ENCODE results near the gene ALK. TPM values are rescaled to one million over a fixed set of nuclear protein-coding genes. Genes with fewer than 3 reads are reported as not detected.

The ALK gene
- total RNA-seq, 1 experiment from 2014 or later = not detected

DNA sequence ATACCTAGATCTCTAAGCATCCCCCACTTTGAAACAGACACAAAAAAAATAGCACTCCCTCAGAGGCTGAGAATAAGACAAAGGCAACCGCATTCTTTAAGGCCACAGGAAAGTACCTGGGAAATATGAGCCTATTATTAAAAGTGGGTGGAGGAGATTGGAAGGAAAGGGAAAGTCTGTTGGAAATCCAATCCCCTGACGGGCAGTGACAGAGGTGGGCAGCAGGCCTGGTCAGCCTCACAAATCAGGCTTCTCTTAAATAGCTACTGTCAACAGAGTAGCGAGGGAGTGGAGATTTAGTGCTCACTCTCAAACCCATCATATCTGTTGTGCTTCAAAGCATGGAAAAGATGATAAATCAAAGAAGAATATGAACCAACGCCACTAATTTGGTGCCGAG, 324.4 kb downstream of the ALK start:
- Histone ChIP-seq H3K4me2 (ENCODE audit: insufficient read depth, insufficient read length, low read length) (no peak overlapping the region), H3K9me3 (ENCODE audit: control insufficient read depth, low read depth, low read length) (no peaks in the 10 kb centered on the region), H3K23me2 (ENCODE audit: insufficient read length, low read depth, low read length, poor library complexity, severe bottlenecking) (no peaks in the 10 kb centered on the region), H3K27ac (ENCODE audit: insufficient read length, low read depth, low read length) (no peak overlapping the region), H3K18ac (ENCODE audit: insufficient read length, low read depth, low read length) (no peak overlapping the region), H3K56ac (ENCODE audit: insufficient read length, low read depth, low read length) (no peak overlapping the region), H2BK20ac (ENCODE audit: low read depth, low read length, poor library complexity, severe bottlenecking) (no peak overlapping the region), H3K79me2 (ENCODE audit: insufficient read depth, low read length) (no peaks in the 10 kb centered on the region), H2BK15ac (ENCODE audit: low read depth, low read length) (no peak overlapping the region), H3K4me1 (ENCODE audit: insufficient read depth, low read length) (no peaks in the 10 kb centered on the region; the same call in 1 of the 2 replicates), H3K9ac (ENCODE audit: extremely low read depth, insufficient read length, low read length) (no peak overlapping the region), H3T11ph (ENCODE audit: low read length) (no peak overlapping the region), H3K79me1 (ENCODE audit: insufficient read depth, low read depth, low read length, poor library complexity, severe bottlenecking) (no peaks in the 10 kb centered on the region), H4K5ac (ENCODE audit: insufficient read length, low read depth, low read length) (no peak overlapping the region), H4K8ac (replicated peaks; ENCODE audit: insufficient read length, low read depth, low read length) (no peak overlapping the region), H4K91ac (ENCODE audit: insufficient read length, low read depth, low read length) (no peak overlapping the region), H4K20me1 (ENCODE audit: control insufficient read depth, insufficient read depth, insufficient read length) (no peaks in the 10 kb centered on the region), H3K27me3 (ENCODE audit: insufficient read depth, low read length) (no peaks in the 10 kb centered on the region), H2BK5ac (ENCODE audit: insufficient read length, low read length) (no peak overlapping the region), H2BK120ac (ENCODE audit: low read depth, low read length, poor library complexity, severe bottlenecking) (no peak overlapping the region), H2AFZ (ENCODE audit: low read length) (no peak overlapping the region), H3K23ac (ENCODE audit: insufficient read length, low read depth, low read length) (no peak overlapping the region), H2BK12ac (ENCODE audit: insufficient read length, low read depth, low read length) (no peak overlapping the region), H3K4ac (ENCODE audit: low read depth, low read length) (no peak overlapping the region), H2AK5ac (ENCODE audit: insufficient read length, low read length) (no peak overlapping the region), H3K14ac (ENCODE audit: insufficient read depth, low read length) (no peak overlapping the region)
- no CpG with 5 or more reads among the region's 5 CpGs for WGBS (ENCODE audit: extremely low coverage, insufficient read length, low lambda C conversion rate)
- Mint-ChIP-seq H3K36me3 (ENCODE audit: insufficient read depth in 1 of 3, low read depth in 3 of 3) (no peaks in the 10 kb centered on the region; a peak in 1 of 7 replicates), H3K4me3 (no peak overlapping the region), H3K27ac (no peak overlapping the region), H3K27me3 (ENCODE audit: low read depth) (no peaks in the 10 kb centered on the region; the same call in 1 of the 2 replicates), H3K4me1 (peaks cover 12% of the 10 kb centered on the region in 2 experiments), H3K9me3 (peaks cover 2 to 3% of the 10 kb centered on the region in 2 experiments; a peak in 2 of 5 replicates)
- TF ChIP-seq, protein P1, sequence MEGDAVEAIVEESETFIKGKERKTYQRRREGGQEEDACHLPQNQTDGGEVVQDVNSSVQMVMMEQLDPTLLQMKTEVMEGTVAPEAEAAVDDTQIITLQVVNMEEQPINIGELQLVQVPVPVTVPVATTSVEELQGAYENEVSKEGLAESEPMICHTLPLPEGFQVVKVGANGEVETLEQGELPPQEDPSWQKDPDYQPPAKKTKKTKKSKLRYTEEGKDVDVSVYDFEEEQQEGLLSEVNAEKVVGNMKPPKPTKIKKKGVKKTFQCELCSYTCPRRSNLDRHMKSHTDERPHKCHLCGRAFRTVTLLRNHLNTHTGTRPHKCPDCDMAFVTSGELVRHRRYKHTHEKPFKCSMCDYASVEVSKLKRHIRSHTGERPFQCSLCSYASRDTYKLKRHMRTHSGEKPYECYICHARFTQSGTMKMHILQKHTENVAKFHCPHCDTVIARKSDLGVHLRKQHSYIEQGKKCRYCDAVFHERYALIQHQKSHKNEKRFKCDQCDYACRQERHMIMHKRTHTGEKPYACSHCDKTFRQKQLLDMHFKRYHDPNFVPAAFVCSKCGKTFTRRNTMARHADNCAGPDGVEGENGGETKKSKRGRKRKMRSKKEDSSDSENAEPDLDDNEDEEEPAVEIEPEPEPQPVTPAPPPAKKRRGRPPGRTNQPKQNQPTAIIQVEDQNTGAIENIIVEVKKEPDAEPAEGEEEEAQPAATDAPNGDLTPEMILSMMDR (conservative IDR thresholded peaks at IDR 0.05) = no peak
- no peak for DNase-seq
